Epithelial cell of prostate (primary cell): ENCODE data around the gene MORN1.

ENCODE experiments used
- DNase-seq: peaks from one replicate; pipeline ENCODE4 v3.0.0-alpha.2; 2011; ENCODE audit warnings: low read depth, low spot score
- H3K27ac ChIP-seq: fragments of 450-650 bp; 2 replicates; pipeline ENCODE4 v1.5.1; 2017; ENCODE audit warnings: mild to moderate bottlenecking

The MORN1 gene

DNA sequence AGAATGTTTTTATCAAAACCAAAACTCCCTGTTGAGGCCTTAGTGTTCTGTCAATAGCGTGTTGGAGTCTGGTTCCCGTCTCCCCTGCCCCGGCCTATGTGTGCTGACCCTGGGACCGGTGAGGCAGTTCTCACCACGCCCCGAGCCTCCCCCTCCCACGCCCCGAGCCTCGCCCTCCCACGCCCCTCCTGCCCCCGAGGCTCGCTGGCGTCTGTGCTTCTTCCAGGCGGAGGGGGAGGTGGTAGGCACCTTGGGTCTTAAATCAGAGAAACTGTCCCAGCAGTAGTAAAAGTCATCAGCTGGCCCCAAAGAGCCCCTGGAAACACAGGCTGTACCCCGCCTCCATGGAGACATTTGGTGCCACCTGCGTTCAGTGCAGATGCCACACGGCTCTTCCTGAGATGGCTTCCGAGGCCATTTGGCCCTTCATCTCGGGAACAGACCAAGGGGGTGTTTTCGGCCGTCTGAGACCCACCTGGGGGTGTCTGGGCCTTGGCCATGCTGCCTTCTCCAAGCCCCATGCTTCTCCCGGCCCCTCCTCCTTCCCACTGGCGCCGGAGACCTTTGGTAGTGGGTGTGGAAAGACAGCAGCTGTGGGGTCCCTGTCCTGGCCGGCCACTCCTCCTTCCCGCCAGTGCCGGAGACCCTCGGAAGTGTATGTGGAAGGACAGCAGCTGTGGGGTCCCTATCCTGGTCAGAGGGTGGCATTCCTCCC lies 118.5 kb downstream of the MORN1 start:
- no peak for DNase-seq
- no peak overlapping the region for H3K27ac ChIP-seq

DNA sequence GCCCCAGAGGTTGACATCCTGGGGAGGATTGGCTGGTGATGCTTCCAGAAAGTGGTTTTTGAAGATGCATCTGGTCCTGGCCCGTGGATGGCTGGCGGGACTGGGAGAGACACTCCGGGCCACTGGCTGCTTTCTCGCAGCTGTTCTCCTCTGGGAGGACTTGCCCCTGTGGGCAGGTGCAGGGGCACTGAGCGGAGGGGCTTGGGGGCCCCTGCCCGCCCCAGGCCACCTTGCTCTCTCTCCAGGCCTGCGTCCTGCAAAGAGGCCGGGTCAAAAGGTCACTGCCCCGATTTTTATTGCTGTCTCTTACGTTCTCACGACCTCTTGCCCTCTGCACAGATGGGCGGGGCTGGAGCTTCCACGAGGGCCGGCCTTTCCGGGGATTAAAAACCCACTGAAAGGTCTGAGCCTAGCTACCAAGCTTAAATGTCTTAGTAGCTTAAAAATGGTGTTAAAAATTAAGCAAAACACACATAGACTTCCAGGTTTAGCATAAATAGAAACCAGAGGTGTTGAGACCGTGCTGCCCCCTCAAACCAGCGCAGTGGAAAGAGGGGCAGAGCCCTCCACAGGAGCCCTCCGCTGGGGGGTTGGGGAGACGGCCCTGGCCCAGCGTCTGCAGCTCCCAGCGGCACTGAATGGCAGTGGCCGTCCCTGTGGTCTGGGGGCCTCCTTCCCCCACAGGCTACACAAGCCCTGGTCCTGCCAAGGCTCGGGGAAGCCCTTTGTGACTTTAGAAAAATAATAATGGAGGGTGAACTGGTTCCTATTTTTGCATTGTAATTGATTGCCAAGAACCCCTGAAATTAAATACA lies 119.3 kb downstream of the MORN1 start:
- DNase-seq = no peak
- H3K27ac ChIP-seq = no peak overlapping the region
